ENCODE measurements around the gene PMFBP1.

DNA sequence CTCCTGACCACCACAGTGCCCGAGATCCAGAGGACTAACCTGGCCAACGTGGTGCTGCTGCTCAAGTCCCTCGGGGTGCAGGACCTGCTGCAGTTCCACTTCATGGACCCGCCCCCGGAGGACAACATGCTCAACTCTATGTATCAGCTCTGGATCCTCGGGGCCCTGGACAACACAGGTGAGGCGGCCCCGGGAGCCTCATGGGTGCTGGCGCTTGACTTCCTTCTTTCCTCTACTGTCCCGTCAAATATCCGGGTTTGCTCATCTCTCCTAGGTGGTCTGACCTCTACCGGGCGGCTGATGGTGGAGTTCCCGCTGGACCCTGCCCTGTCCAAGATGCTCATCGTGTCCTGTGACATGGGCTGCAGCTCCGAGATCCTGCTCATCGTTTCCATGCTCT, 64.6 kb downstream of the PMFBP1 start:
- no peak for TF ChIP-seq CTCF (conservative IDR thresholded peaks at IDR 0.05; ENCODE audit: low read depth in 2 of 2)
- TF ChIP-seq CREB1 (CRISPR knock-in tag; IDR thresholded peaks at IDR 0.05; ENCODE audit: low read depth) = no peak
- TF ChIP-seq EZH2phosphoT487 (IDR thresholded peaks at IDR 0.05; ENCODE audit: unreplicated experiment) = no peak
- TF ChIP-seq ZNF331 (CRISPR knock-in tag; IDR thresholded peaks at IDR 0.05; ENCODE audit: low read depth) = no peak
